NB4 (cell line): Measurements from ENCODE around the gene NDRG4.
A peak's percentile ranks its signal among the peaks of the same experiment; 100 is the strongest.

ENCODE experiments used
- DNase-seq: peaks from one replicate; pipeline ENCODE4 v3.0.0; 2010; ENCODE audit warnings: low read depth
- H3K4me3 ChIP-seq: one replicate; pipeline ENCODE4 v1.5.1; 2011; ENCODE audit warnings: mild to moderate bottlenecking, low read depth, low read length, moderate library complexity
- CTCF ChIP-seq: IDR thresholded peaks from one replicate; pipeline ENCODE4 v1.5.1; 2012; ENCODE audit warnings: low read depth, low read length
- MAX ChIP-seq: IDR thresholded peaks from 2 replicates; pipeline ENCODE4 v1.6.1; 2011; ENCODE audit warnings: low read depth, low read length
- MYC ChIP-seq: IDR thresholded peaks from 2 replicates; pipeline ENCODE4 v1.6.1; 2011; ENCODE audit warnings: low read depth, low read length
- POLR2A ChIP-seq: IDR thresholded peaks from 2 replicates; pipeline ENCODE4 v1.6.1; 2011; ENCODE audit warnings: mild to moderate bottlenecking; ENCODE audit not compliant: insufficient read length; ENCODE audit errors: extremely low read depth

The NDRG4 gene

GRCh38 chr16:58494981-58495520 lies 4.9 kb upstream of the NDRG4 start:
- no peak overlapping the region for H3K4me3 ChIP-seq
- DNase-seq, result peak; percentile 71
- TF ChIP-seq CTCF, result peak; percentile 64
- TF ChIP-seq MAX, result no peak
- no peak for TF ChIP-seq POLR2A
- no peak for TF ChIP-seq MYC

DNA sequence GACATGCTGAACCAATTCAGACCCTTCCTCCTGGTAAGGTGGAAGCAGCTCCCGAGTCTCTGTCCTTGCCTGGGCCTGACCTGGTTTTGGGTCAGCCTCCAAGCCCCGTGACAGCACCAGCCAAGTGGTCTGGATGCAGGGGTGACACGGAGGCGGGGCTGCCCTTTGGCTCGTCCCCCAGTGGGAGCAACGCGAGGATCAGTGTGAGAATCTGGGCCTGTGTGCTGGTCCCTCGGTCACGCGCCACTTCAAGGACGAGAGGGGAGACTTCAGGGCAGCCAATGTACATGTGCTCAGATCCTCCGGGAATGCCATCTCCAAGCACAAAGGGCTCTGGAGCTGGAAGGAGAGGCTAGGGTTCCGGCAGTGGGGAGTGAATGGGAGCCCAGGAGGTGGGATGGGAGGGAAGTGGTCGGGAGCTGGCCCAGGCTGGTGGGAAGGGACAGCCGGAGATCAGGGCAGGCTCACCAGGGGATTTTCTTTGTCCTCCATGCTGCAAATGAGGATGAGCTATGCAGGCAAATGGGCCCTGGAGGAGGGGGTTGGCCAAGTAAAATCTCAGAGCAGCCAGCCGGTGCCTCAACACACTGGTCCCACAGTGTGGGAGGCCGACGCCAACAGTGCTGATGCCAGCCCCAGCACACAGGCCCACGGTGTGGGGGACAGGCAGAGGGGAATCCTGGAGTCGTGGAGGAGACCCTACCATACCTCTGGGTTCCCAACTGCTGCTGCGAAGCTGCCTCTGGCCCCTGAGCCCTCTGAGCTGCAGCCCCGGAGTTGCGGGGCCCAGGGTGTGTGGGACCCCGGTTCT lies 4.2 kb upstream of the NDRG4 start:
- no peak overlapping the region for H3K4me3 ChIP-seq
- TF ChIP-seq MYC, result no peak
- TF ChIP-seq MAX, result no peak
- TF ChIP-seq POLR2A, result no peak
- no peak for TF ChIP-seq CTCF
- no peak for DNase-seq

- TF ChIP-seq MAX, result no peak
- no peak for TF ChIP-seq POLR2A
- TF ChIP-seq CTCF, result no peak
- TF ChIP-seq MYC, result no peak
- DNase-seq, result no peak
- H3K4me3 ChIP-seq, result no peak overlapping the region
Observed at GRCh38 chr16:58497468-58497867, 2.5 kb upstream of the NDRG4 start.

GRCh38 chr16:58497935-58498334 lies 2.0 kb upstream of the NDRG4 start:
- H3K4me3 ChIP-seq, result no peak overlapping the region
- no peak for DNase-seq
- TF ChIP-seq MAX, result no peak
- no peak for TF ChIP-seq CTCF
- no peak for TF ChIP-seq MYC
- TF ChIP-seq POLR2A, result no peak

GRCh38 chr16:58498341-58499091 lies 1.4 kb upstream of the NDRG4 start:
- no peak for DNase-seq
- TF ChIP-seq MAX (no peak), POLR2A (no peak), CTCF (no peak), MYC (no peak)
- H3K4me3 ChIP-seq, result no peak overlapping the region
